SH-SY5Y (cell line): ENCODE results near the gene ZBTB6.

Experiments used
- GATA2 ChIP-seq: IDR thresholded peaks from 2 replicates; pipeline ENCODE4 v1.6.1; 2011; ENCODE audit warnings: mild to moderate bottlenecking, low read depth, low read length
- GATA3 ChIP-seq: IDR thresholded peaks from 2 replicates; pipeline ENCODE4 v1.6.1; 2011; ENCODE audit warnings: low read depth, mild to moderate bottlenecking, low read length, moderate library complexity

DNA sequence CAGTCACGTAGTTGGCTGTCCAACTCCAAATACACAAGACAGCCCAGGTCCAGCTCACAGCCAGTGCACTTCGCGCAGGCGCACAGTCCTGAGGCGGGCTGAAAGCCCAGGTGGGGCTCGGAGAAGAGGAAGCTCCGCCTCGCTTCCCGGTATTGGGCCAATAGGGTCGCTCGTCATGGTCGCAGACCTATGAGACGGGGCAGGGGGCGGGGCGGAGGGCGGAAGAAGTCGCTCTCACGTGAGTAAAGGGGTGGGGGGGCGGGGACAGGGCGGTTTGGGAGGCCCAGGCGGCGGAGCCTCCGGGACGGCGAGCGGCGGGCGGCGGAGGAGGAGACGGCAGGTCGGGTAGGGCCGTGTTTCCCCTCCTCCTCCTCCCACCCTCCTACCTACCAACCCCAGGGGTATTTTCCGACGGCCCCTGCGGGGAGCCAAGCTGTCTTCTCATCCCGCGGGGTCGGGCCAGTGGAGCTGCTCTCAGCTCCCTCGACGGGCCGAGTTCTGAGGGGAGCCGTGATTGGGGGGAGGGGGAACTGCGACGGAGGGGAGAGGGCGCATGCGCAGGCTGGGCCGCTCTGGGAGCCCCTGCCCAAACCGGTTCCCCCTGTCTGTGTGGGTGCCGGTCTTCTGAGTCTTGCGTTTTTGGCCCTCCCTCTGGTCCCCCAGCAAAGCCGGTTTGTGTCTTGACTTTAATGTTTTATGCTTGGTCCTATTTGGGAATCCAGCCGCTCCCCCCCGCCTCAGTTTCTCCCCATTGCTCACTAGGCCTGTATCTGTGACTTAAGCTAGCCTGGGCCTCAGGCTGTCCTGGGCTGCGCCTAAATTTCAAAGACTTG is 27.8 kb upstream of the ZBTB6 start, which contains the start of gene RABGAP1:
- TF ChIP-seq GATA2 (no peak), GATA3 (no peak)
